Measurements from ENCODE around the gene CPZ. TPM values are rescaled to one million over a fixed set of nuclear protein-coding genes. Genes with fewer than 3 reads are reported as not detected.
A peak's percentile ranks its signal among the peaks of the same experiment; 100 is the strongest.

CPZ gene
- total and polyA plus RNA-seq, 2 experiments from 2014 or later, result 24.6 to 37.3 TPM

GRCh38 chr4:8662776-8663175, 70.2 kb downstream of the CPZ start (continued):
- TF ChIP-seq NANOG (IDR thresholded peaks at IDR 0.05; ENCODE audit: borderline replicate concordance) (no peak), REST (IDR thresholded peaks at IDR 0.05; ENCODE audit: unreplicated experiment) (no peak), ETS1 (IDR thresholded peaks at IDR 0.05) (no peak), STAT1 (IDR thresholded peaks at IDR 0.05; ENCODE audit: unreplicated experiment) (no peak), CREB1 (CRISPR knock-in tag; IDR thresholded peaks at IDR 0.05; ENCODE audit: low read depth) (no peak), EZH2phosphoT487 (IDR thresholded peaks at IDR 0.05; ENCODE audit: unreplicated experiment) (no peak)

DNA sequence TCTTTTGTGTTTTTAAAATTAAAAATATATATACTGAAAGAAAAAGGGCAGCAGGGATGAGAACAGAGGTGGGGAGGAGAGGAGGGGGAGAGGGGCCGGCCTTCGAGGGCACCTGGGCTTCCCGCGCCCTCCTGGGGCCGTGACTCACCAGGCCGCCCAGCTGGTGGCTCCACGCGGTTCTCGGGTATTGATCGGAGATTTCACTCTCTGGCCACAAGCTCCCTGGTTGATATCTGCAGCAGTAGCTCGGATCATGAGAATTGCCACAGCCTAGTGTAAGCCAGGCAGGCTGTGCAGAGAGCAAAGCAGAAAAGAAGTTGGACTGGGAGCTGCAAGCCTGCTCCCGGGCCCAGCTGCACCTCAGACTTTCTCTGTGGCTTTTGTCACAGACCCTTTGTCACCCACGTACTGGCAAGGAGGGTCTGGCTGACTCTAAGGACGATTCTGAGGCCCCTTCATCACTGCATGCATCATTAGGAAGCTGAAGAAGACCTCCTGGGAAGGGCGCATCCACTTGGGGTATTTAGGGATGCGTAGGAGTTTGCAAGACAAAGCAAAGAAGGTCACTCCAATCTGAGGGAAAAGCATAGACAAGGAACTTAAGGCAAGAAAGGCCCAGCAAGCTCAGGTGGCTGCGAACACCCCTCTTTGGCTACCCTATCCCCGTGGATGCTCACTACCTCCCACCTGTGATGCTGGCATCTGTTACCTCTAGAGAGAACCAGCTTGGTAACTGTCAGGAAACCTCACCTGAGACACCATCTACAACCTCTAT, 71.7 kb downstream of the CPZ start:
- ATAC-seq (peak; percentile 76), DNase-seq (ENCODE audit: low spot score) (no peak)
- Mint-ChIP-seq H3K4me3 (no peak overlapping the region), H3K36me3 (ENCODE audit: low read depth) (no peaks in the 10 kb centered on the region; the same call in 2 of the 3 replicates), H3K9me3 (no peaks in the 10 kb centered on the region), H3K27me3 (ENCODE audit: insufficient read depth, low read depth, poor library complexity) (peaks cover 10% of the 10 kb centered on the region), H3K4me1 (peaks cover 26% of the 10 kb centered on the region), H3K27ac (no peak overlapping the region)
- peaks cover 6% of the 10 kb centered on the region; the same call in 1 of the 2 replicates for H3K4me1 ChIP-seq (ENCODE audit: insufficient read depth)
- H4K20me1 ChIP-seq (replicated peaks; ENCODE audit: insufficient read depth), result no peaks in the 10 kb centered on the region
- no peak overlapping the region for H3K27ac ChIP-seq (ENCODE audit: low read depth)
- no peaks in the 10 kb centered on the region for H3K27me3 ChIP-seq (ENCODE audit: insufficient read depth)
- no peaks in the 10 kb centered on the region for H3K79me2 ChIP-seq (replicated peaks; ENCODE audit: insufficient read depth)
- H2AFZ ChIP-seq, result no peak overlapping the region
- no peaks in the 10 kb centered on the region for H3K36me3 ChIP-seq (ENCODE audit: insufficient read depth)
- no peaks in the 10 kb centered on the region for H3K9me2 ChIP-seq (ENCODE audit: insufficient read depth)
- no peak overlapping the region for H3K4me3 ChIP-seq
- no peak overlapping the region for H3K4me2 ChIP-seq
- no peaks in the 10 kb centered on the region for H3F3A ChIP-seq (replicated peaks; ENCODE audit: low read depth)
- TF ChIP-seq ZNF114 (CRISPR knock-in tag; IDR thresholded peaks at IDR 0.05) (no peak), ETS1 (IDR thresholded peaks at IDR 0.05) (no peak), REST (IDR thresholded peaks at IDR 0.05; ENCODE audit: unreplicated experiment) (no peak)

All from GM23338 (cell line).